GM19099 (cell line): Measurements from ENCODE around the gene FRS3.

Source experiments
- POLR2A ChIP-seq: IDR thresholded peaks from 3 replicates; pipeline ENCODE4 v1.6.1; 2011; ENCODE audit warnings: low read depth; ENCODE audit not compliant: insufficient read length; ENCODE audit errors: extremely low read depth

Gene FRS3

GRCh38 chr6:41732149-41732548, 47.6 kb downstream of the FRS3 start:
- TF ChIP-seq POLR2A = no peak

DNA sequence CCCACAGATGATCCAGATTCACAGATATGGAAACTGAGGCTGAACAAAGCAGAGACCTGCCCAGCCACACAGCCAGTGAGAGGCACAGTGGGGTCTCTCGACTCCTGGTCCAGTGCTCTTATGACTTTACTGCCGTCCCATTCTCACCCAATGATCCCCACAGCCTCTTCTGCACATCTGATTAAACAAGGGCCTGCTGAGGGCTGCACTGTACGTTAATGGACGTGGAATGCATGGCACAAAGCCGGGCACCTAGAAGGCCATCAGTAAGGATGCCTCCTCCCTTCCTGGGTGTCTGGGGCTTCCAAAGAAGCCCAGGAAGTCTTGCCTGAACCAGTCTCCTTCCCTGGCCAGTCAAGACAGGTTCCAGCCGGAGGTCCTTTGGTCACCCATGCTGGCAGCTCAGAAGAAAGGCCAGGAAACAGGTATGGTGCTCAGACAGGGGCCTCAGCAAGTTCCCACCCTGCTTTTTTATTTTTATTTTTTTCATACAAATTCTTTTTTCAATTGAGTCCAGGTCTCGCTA, 48.1 kb downstream of the FRS3 start:
- no peak for TF ChIP-seq POLR2A

DNA sequence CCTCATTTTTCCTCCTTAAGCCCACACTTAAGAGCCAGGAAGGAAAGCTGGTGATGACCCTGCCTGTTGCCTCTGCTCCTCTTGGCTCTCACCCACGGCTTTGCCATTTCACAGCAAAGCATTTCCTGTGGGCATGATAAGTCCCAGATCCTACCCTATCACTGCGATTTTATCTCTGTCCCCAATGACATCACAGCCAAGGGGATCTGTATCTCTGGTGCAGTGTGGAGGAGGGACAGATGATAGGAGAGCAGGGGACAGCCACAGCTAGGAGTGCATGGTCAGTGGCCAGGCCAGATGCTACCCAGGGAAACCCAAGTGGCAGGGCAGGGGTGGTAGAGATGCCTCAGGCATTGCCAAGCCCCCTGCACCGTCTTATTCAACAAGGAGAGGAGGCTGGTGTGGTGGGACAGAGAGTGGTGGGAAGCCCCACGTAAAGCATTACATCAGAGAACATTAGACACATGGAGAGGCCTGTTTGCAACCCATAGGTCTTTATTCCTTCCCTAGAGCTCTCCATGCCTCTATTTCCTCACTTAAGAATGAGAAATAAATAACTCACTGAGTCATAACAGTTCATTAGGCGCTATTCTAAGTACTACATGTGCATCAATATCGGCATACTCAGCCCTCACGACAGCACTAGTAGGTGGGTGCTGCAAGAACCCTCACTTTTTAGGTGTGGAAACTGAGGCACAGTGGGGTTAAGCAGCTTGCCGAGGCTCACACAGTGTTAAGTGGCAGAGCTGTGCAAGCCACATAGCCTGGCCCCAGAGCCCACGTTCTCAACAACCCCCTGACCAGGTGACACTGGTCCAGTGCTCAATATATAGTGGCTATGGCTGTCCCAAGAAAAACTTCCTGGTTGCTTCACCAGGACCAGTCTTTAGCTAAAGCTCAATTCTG, 48.9 kb downstream of the FRS3 start:
- TF ChIP-seq POLR2A = peak; percentile 52

DNA sequence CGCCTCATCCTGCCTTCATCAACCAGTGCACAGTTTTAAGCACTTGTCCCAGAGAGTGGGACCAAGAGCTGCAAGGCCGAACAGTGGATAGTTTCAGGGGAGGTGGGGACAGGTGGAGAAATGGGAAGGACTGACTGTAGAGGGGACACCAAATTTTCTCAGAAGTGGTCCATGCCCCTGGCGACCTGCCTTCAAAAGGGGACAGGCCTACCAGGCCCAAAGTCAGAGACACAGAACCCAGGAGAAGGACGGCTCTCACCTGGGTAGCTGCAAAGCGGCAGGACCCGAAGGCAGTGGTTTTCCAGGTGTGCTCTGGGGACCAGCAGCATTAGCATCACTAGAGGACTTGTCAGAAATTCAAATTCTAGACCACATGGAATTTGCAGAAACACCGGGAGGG, 50.1 kb downstream of the FRS3 start:
- no peak for TF ChIP-seq POLR2A

- TF ChIP-seq POLR2A = no peak
Observed at GRCh38 chr6:41728954-41729353, 50.7 kb downstream of the FRS3 start.

DNA sequence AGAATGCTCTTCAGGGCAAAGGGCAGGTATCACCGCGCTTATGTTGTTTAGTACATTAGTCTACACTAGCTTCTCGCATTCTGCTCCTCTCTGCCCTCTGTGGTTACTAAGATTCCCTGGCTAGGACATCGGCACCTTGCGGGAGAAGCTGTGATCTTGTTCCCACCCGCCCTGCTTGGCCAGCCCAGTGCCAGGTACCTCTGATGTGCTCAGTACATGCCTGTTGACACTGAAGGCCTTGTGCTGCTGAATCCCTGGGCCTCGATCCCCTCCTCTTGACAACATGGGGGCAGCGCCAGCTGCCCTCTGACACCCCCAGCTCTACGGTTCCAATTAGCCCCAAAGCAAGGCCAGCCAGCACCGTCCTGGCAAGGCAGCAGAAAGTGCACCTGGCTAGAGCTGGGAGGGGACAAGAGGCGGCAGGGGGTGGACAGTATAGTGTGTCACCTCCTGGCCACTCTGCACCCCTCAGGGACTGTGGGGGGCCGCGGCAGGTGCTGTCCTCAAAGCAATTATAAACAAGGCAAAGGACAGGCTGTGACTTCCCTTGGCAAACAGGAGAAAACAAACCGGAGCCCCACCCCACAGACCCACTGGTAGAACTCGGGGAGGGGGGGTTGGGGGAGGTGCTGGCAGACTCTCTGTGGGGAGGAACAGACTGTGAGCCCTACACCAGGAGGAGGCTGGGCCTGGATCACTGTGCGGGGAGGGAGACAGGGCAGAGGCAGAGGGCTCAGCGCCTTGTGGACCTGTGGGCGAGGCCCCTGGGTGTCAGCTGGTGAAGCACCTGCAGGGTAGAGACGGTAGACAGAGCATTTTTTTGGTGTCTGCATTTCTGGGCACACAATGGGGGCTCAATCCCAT, 51.4 kb downstream of the FRS3 start:
- TF ChIP-seq POLR2A = no peak

- no peak for TF ChIP-seq POLR2A
Observed at GRCh38 chr6:41727705-41728072, 52.0 kb downstream of the FRS3 start.

- no peak for TF ChIP-seq POLR2A
Observed at GRCh38 chr6:41726876-41727275, 52.8 kb downstream of the FRS3 start.

DNA sequence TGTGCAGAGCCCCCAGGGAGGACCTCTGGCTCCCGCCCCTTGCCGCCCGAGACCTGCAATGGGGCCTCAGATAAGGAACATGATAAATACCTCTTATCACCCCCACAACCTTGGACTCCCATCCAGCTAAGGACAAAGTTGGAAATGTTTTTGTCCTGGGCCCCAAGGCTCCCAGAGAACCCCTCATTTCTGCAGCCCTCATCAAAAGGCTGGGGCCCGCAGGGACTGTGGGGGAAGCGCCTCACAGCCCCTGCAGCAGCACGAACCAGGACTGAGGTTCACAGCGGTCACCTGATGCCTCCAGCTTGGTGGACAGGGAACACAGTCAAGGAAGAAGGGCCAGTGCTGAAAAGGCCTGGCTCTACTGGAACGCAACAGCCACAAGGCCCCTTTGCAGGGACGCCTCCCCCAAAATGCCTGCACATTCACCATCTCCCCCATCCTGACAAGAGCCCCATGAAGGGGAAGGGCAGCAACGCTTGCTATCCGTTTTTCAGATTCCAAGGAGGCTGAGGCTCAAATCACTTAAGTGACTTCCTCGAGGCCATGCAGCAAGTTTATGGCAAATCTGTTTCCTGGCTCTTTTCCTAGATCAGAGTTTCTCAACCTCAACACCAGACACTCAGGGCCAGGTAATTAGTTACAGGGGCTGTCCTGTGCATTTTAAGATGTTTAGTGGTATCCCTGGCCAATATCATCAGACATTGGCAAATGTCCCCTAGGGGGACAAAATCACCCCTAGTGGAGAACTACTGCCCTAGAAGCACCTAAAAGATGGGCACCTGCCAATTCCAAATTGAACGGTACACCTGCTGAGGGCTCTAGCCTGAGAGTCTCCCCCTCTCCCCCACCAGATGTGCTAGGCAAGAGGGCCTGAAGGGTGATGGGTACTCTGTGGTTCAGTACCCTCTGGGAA, 54.9 kb downstream of the FRS3 start:
- TF ChIP-seq POLR2A = no peak

DNA sequence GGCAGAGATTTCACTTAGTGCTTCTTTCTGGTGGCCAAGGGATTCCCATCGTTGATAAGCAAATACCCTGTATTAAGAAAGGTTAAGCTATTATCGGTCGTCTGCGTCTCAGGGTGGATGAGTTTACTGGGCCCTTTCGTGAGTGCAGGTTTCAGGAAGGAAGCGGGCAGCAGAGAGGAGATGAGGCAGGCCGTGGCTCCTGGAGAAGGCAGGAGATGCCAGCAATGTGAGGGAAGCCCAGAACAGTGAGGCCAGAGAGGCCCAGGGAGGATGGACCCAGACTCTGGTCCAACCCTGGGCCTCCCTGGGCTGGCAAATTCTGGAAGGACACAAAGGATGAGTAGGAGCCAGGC, 55.5 kb downstream of the FRS3 start:
- TF ChIP-seq POLR2A = no peak

GRCh38 chr6:41723530-41724227, 56.0 kb downstream of the FRS3 start:
- TF ChIP-seq POLR2A = peak; percentile 72

- no peak for TF ChIP-seq POLR2A
Observed at GRCh38 chr6:41722969-41723529, 56.7 kb downstream of the FRS3 start.

GRCh38 chr6:41721414-41721813, 58.3 kb downstream of the FRS3 start:
- TF ChIP-seq POLR2A = no peak

- TF ChIP-seq POLR2A = no peak
Observed at GRCh38 chr6:41720783-41721182, 58.9 kb downstream of the FRS3 start.
